Amniotic stem cell (primary cell): Measurements from ENCODE around the gene STXBP6.

Experiments used
- DNase-seq: peaks from one replicate; lab custom pipeline; 2025; lab: John Stamatoyannopoulos, UW

Gene STXBP6

GRCh38 chr14:25015761-25016160 lies 34.2 kb downstream of the STXBP6 start:
- DNase-seq = no peak

GRCh38 chr14:25014440-25014839 lies 35.5 kb downstream of the STXBP6 start:
- DNase-seq = no peak

- no peak for DNase-seq
These were observed 38.9 kb downstream of the STXBP6 start for GRCh38 chr14:25011095-25011494.

- no peak for DNase-seq
These were observed 39.5 kb downstream of the STXBP6 start for GRCh38 chr14:25010471-25010870.

GRCh38 chr14:25009891-25010290 lies 40.1 kb downstream of the STXBP6 start:
- DNase-seq = no peak

- DNase-seq = no peak
These were observed 42.1 kb downstream of the STXBP6 start for GRCh38 chr14:25007832-25008231.

GRCh38 chr14:25006961-25007795 lies 42.8 kb downstream of the STXBP6 start:
- peak; percentile 75 for DNase-seq

GRCh38 chr14:25006031-25006430 lies 43.9 kb downstream of the STXBP6 start:
- DNase-seq = no peak

- DNase-seq = no peak
These were observed 45.5 kb downstream of the STXBP6 start for GRCh38 chr14:25004389-25004809.

- DNase-seq = no peak
These were observed 46.4 kb downstream of the STXBP6 start for GRCh38 chr14:25003537-25003936.

- no peak for DNase-seq
These were observed 48.3 kb downstream of the STXBP6 start for GRCh38 chr14:25001601-25002000.

- DNase-seq = no peak
These were observed 48.8 kb downstream of the STXBP6 start for GRCh38 chr14:25001156-25001555.

- DNase-seq = no peak
These were observed 50.8 kb downstream of the STXBP6 start for GRCh38 chr14:24999157-24999556.

- no peak for DNase-seq
These were observed 52.8 kb downstream of the STXBP6 start for GRCh38 chr14:24996930-24997725.

- no peak for DNase-seq
These were observed 54.9 kb downstream of the STXBP6 start for GRCh38 chr14:24995016-24995415.

GRCh38 chr14:24993631-24994030 lies 56.3 kb downstream of the STXBP6 start:
- DNase-seq = no peak

- DNase-seq = no peak
These were observed 57.2 kb downstream of the STXBP6 start for GRCh38 chr14:24992624-24993360.

GRCh38 chr14:24991821-24992220 lies 58.1 kb downstream of the STXBP6 start:
- DNase-seq = no peak

GRCh38 chr14:24991288-24991687 lies 58.7 kb downstream of the STXBP6 start:
- DNase-seq = no peak

- DNase-seq = no peak
These were observed 59.2 kb downstream of the STXBP6 start for GRCh38 chr14:24990773-24991172.

GRCh38 chr14:24990050-24990449 lies 59.9 kb downstream of the STXBP6 start:
- no peak for DNase-seq

GRCh38 chr14:24988760-24989159 lies 61.2 kb downstream of the STXBP6 start:
- no peak for DNase-seq
